HCT116 (cell line): ENCODE measurements around the gene CDRT15. TPM values are rescaled to one million over a fixed set of nuclear protein-coding genes. Genes with fewer than 3 reads are reported as not detected.

Experiments
- ATAC-seq: fragments of 200-7000 bp; cut with Tn5 transposase; 2 replicates; pipeline ENCODE4 v1.9.1; 2020; ENCODE audit warnings: mild to moderate bottlenecking, moderate library complexity
- BruUV-seq: library from RNA; stranded (reverse); fragments of 400-500 nt; replicated peaks from 2 replicates; lab custom pipeline; 2021; lab: Mats Ljungman, UMichigan
- CTCF ChIA-PET: fragments of 300-600 bp; sonication (Branson Sonifier 250); formaldehyde crosslinking; loops from one replicate; lab custom pipeline; 2021; ENCODE audit warnings: antibody characterized with exemption; lab: Charles Lee
- POLR2A ChIA-PET: fragments of 300-600, 350-600 bp; sonication (Branson Sonifier 250); formaldehyde crosslinking; loops from one replicate; lab custom pipeline; 2021; ENCODE audit warnings: antibody characterized with exemption; lab: Charles Lee
- RAD21 ChIA-PET, 2 experiments: fragments of 300-600 bp; sonication (Branson Sonifier 250); formaldehyde crosslinking; loops; one replicate each; lab custom pipeline; 2023; ENCODE audit warnings: low total read pairs in 2 of 2; ENCODE audit not compliant: uncharacterized antibody in 2 of 2, unreplicated experiment in 2 of 2, low non-redundant PET in 1 of 2; lab: Charles Lee
- DNase-seq: peaks from one replicate; pipeline ENCODE4 v3.0.0-alpha.2; 2010; ENCODE audit warnings: low read depth, low spot score
- H2AFZ ChIP-seq: fragments of 200-600 bp; shearing (Covaris generic), sonication (generic); 2 replicates; pipeline ENCODE4 v1.6.1; 2017; ENCODE audit warnings: low read depth, mixed run types, mixed read lengths, antibody characterized with exemption, low read length; ENCODE audit not compliant: poor library complexity, severe bottlenecking
- H3K27ac ChIP-seq: 2 replicates; pipeline ENCODE4 v1.5.1; 2012; ENCODE audit warnings: low read depth, low read length
- H3K27me3 ChIP-seq: fragments of 200-600 bp; sonication (generic); 2 replicates; pipeline ENCODE4 v1.6.1; 2016; ENCODE audit warnings: mixed run types, low read length, mixed read lengths; ENCODE audit not compliant: insufficient read depth
- H3K36me3 ChIP-seq, 2 experiments: fragments of 200-500 bp in 1 of 2; fragments of 200-600 bp in 1 of 2; sonication (Bioruptor generic) in 1 of 2; sonication (generic) in 1 of 2; 2 replicates each; pipeline versions ENCODE4 v1.5.1 to v1.6.1; 2014 to 2016; ENCODE audit warnings: low read length in 2 of 2, inconsistent platforms in 1 of 2, mixed read lengths in 1 of 2, mixed run types in 1 of 2; ENCODE audit not compliant: insufficient read depth in 2 of 2, control insufficient read depth in 1 of 2
- H3K4me1 ChIP-seq, 2 experiments: fragments of 200-600 bp in 1 of 2; sonication (generic) in 1 of 2; 2 replicates each; pipeline versions ENCODE4 v1.5.1 to v1.6.1; 2012 to 2017; ENCODE audit warnings: low read length in 2 of 2, inconsistent platforms in 1 of 2, mild to moderate bottlenecking in 1 of 2, mixed read lengths in 1 of 2, mixed run types in 1 of 2, moderate library complexity in 1 of 2; ENCODE audit not compliant: insufficient read depth in 2 of 2, control insufficient read depth in 1 of 2
- H3K4me2 ChIP-seq: fragments of 200-600 bp; sonication (generic); 2 replicates; pipeline ENCODE4 v1.6.1; 2017; ENCODE audit warnings: mixed run types, low read length, mixed read lengths
- H3K4me3 ChIP-seq, 2 experiments: fragments of 200-600 bp in 1 of 2; sonication (generic) in 1 of 2; replicated peaks in 1 of 2; 2 replicates each; pipeline ENCODE4 v1.5.1; 2011 to 2016; ENCODE audit warnings: low read length in 2 of 2, control low read depth in 1 of 2, low read depth in 1 of 2, mild to moderate bottlenecking in 1 of 2, mixed read lengths in 1 of 2, mixed run types in 1 of 2
- H3K79me2 ChIP-seq: fragments of 200-600 bp; sonication (generic); 2 replicates; pipeline ENCODE4 v1.6.1; 2017; ENCODE audit warnings: mild to moderate bottlenecking, mixed run types, low read length, moderate library complexity, mixed read lengths; ENCODE audit not compliant: insufficient read depth
- H3K9ac ChIP-seq: fragments of 200-600 bp; sonication (generic); 2 replicates; pipeline ENCODE4 v1.6.1; 2016; ENCODE audit warnings: low read length, mixed read lengths
- H3K9me2 ChIP-seq: fragments of 200-600 bp; sonication (generic), shearing (Covaris generic); 2 replicates; pipeline ENCODE4 v1.6.1; 2017; ENCODE audit warnings: mixed run types, mild to moderate bottlenecking, moderate library complexity; ENCODE audit not compliant: insufficient read depth
- H3K9me3 ChIP-seq, 2 experiments: fragments of 200-500 bp in 1 of 2; fragments of 200-600 bp in 1 of 2; sonication (Bioruptor generic) in 1 of 2; sonication (generic) in 1 of 2; 2 replicates each; pipeline ENCODE4 v1.6.1; 2014 to 2017; ENCODE audit warnings: low read length in 2 of 2, mixed read lengths in 2 of 2, inconsistent platforms in 1 of 2, low read depth in 1 of 2, mild to moderate bottlenecking in 1 of 2, mixed run types in 1 of 2, moderate library complexity in 1 of 2; ENCODE audit not compliant: control insufficient read depth in 1 of 2, insufficient read depth in 1 of 2
- H4K20me1 ChIP-seq: fragments of 200-600 bp; sonication (generic), shearing (Covaris generic); 2 replicates; pipeline ENCODE4 v1.6.1; 2017; ENCODE audit warnings: mixed run types, mild to moderate bottlenecking, moderate library complexity; ENCODE audit not compliant: insufficient read depth
- ATF3 ChIP-seq: IDR thresholded peaks from 2 replicates; pipeline ENCODE4 v1.6.1; 2012
- CEBPB ChIP-seq: IDR thresholded peaks from 2 replicates; pipeline ENCODE4 v1.6.1; 2012; ENCODE audit warnings: low read depth
- CTCF ChIP-seq, 3 experiments: fragments of 200-600 bp in 1 of 3; sonication (generic) in 1 of 3; IDR thresholded peaks in 2 of 3; conservative IDR thresholded peaks in 1 of 3; 2 replicates each; pipeline ENCODE4 v1.5.1; 2012 to 2017; ENCODE audit warnings: low read depth in 2 of 3, low read length in 2 of 3, antibody characterized with exemption in 1 of 3, borderline replicate concordance in 1 of 3, control low read depth in 1 of 3, mild to moderate bottlenecking in 1 of 3, mixed read lengths in 1 of 3, mixed run types in 1 of 3, moderate library complexity in 1 of 3; ENCODE audit not compliant: insufficient read depth in 1 of 3
- EGR1 ChIP-seq: IDR thresholded peaks from 2 replicates; pipeline ENCODE4 v1.6.1; 2012; ENCODE audit warnings: low read depth
- ELF1 ChIP-seq: IDR thresholded peaks from 2 replicates; pipeline ENCODE4 v1.6.1; 2012; ENCODE audit warnings: low read depth, borderline replicate concordance
- EZH2 ChIP-seq: fragments of 200-600 bp; sonication (generic); IDR thresholded peaks from 2 replicates; pipeline ENCODE4 v1.6.1; 2017; ENCODE audit warnings: antibody characterized with exemption, mixed run types
- EZH2phosphoT487 ChIP-seq: fragments of 200-600 bp; IDR thresholded peaks from 2 replicates; pipeline ENCODE4 v1.6.1; 2018; ENCODE audit warnings: antibody characterized with exemption, borderline replicate concordance
- FOSL1 ChIP-seq: IDR thresholded peaks from 2 replicates; pipeline ENCODE4 v1.6.1; 2012; ENCODE audit warnings: low read depth
- JUND ChIP-seq: IDR thresholded peaks from 2 replicates; pipeline ENCODE4 v1.6.1; 2012
- MAX ChIP-seq: IDR thresholded peaks from 2 replicates; pipeline ENCODE4 v1.6.1; 2012
- POLR2AphosphoS5 ChIP-seq: IDR thresholded peaks from 2 replicates; pipeline ENCODE4 v1.6.1; 2011; ENCODE audit warnings: mild to moderate bottlenecking, low read depth, low read length, moderate library complexity
- RAD21 ChIP-seq: IDR thresholded peaks from 2 replicates; pipeline ENCODE4 v1.6.1; 2012; ENCODE audit warnings: low read depth, mild to moderate bottlenecking
- REST ChIP-seq: IDR thresholded peaks from 2 replicates; pipeline ENCODE4 v1.6.1; 2012; ENCODE audit warnings: low read depth
- SIN3A ChIP-seq: IDR thresholded peaks from 2 replicates; pipeline ENCODE4 v1.6.1; 2012; ENCODE audit warnings: low read depth
- SRF ChIP-seq: IDR thresholded peaks from 2 replicates; pipeline ENCODE4 v1.6.1; 2012; ENCODE audit warnings: low read depth
- TCF7L2 ChIP-seq: IDR thresholded peaks from 2 replicates; pipeline ENCODE4 v1.7.0; 2011; ENCODE audit warnings: borderline replicate concordance, inconsistent platforms; ENCODE audit not compliant: insufficient read depth, insufficient read length; ENCODE audit errors: extremely low read depth
- ZBTB33 ChIP-seq: IDR thresholded peaks from 2 replicates; pipeline ENCODE4 v1.6.1; 2011; ENCODE audit warnings: mild to moderate bottlenecking, low read length, moderate library complexity; ENCODE audit not compliant: insufficient replicate concordance; ENCODE audit errors: extremely low read depth
- ZFX ChIP-seq: fragments of 450-650 bp; IDR thresholded peaks from 2 replicates; pipeline ENCODE4 v1.6.1; 2017
- ZNF274 ChIP-seq: fragments of 200-500 bp; sonication (Bioruptor generic); IDR thresholded peaks from 2 replicates; pipeline ENCODE4 v1.6.1; 2014; ENCODE audit warnings: mild to moderate bottlenecking, low read depth, low read length, inconsistent platforms
- intact Hi-C: fragments of 100-400 bp; cut with micrococcal nuclease; formaldehyde crosslinking; loops from 2 replicates; pipeline ENCODE4 v1.10.0; 2022
- total RNA-seq: library from RNA; stranded (reverse); gene quantifications from one replicate; pipeline ENCODE4 v1.2.1, GENCODE V29; 2021; ENCODE audit not compliant: unreplicated experiment

Gene CDRT15
- total RNA-seq, 1 experiment from 2014 or later = not detected

- H3K27me3 ChIP-seq = no peaks in the 10 kb centered on the region
These were observed 25.4 kb downstream of the CDRT15 start for GRCh38 chr17:14211246-14211645.

More at GRCh38 chr17:14211246-14211645, 25.4 kb downstream of the CDRT15 start:
- no peaks in the 10 kb centered on the region for H3K9me3 ChIP-seq
- no peaks in the 10 kb centered on the region for H4K20me1 ChIP-seq
- TF ChIP-seq ZBTB33 (no peak), REST (no peak), MAX (no peak), JUND (no peak), CEBPB (no peak), SIN3A (no peak), TCF7L2 (no peak), RAD21 (no peak), POLR2AphosphoS5 (no peak), ELF1 (no peak), EZH2 (no peak), EZH2phosphoT487 (no peak), FOSL1 (no peak), SRF (no peak), EGR1 (no peak), ZNF274 (no peak), CTCF (IDR thresholded peaks at IDR 0.05 in 2 of 3, conservative IDR thresholded peaks at IDR 0.05 in 1 of 3; ENCODE audit: borderline replicate concordance in 1 of 3, insufficient read depth in 1 of 3, low read depth in 2 of 3, low read length in 2 of 3) (no peak), ATF3 (no peak), ZFX (no peak)
- BruUV-seq = no TSS peak
- peaks cover 0 to 5% of the 10 kb centered on the region in 2 experiments; a peak in 1 of 4 replicates for H3K36me3 ChIP-seq
- H3K27ac ChIP-seq = no peak overlapping the region
- H3K4me1 ChIP-seq = peaks cover 5 to 7% of the 10 kb centered on the region in 2 experiments
- H3K4me2 ChIP-seq = no peak overlapping the region
- ATAC-seq (no peak), DNase-seq (no peak)
- no peak overlapping the region for H3K4me3 ChIP-seq
- H3K9me2 ChIP-seq = no peaks in the 10 kb centered on the region
- intact Hi-C loops = no loop called here
- ChIA-PET POLR2A (no interaction called here), RAD21 (no interaction called here), CTCF (interaction anchor here (1.4 kb wide), 1 partner anchor 90 kb away, joined by 3 read pairs; the partner anchor contains the start of gene HS3ST3B1)
- no peak overlapping the region for H2AFZ ChIP-seq
- H3K79me2 ChIP-seq = no peaks in the 10 kb centered on the region
- H3K9ac ChIP-seq = no peak overlapping the region
